WTC11 (cell line): ENCODE measurements around the gene POMT1. TPM values are rescaled to one million over a fixed set of nuclear protein-coding genes. Genes with fewer than 3 reads are reported as not detected.

Experiments
- ATAC-seq: fragments of 200-7000 bp; cut with Tn5 transposase; 2 replicates; pipeline ENCODE4 v1.10.0; 2021; ENCODE audit warnings: mild to moderate bottlenecking, moderate library complexity
- CTCF ChIA-PET: fragments of 300-600 bp; sonication (Branson Sonifier 250); formaldehyde crosslinking; loops from one replicate; lab custom pipeline; 2021; ENCODE audit warnings: antibody characterized with exemption; lab: Charles Lee
- POLR2A ChIA-PET: fragments of 350-600 bp; sonication (Branson Sonifier 250); formaldehyde crosslinking; loops from one replicate; lab custom pipeline; 2021; ENCODE audit warnings: antibody characterized with exemption; lab: Charles Lee
- DNase-seq: peaks from one replicate; pipeline ENCODE4 v3.0.0; 2021; ENCODE audit warnings: low spot score
- H3K27ac Mint-ChIP-seq: 2 replicates; pipeline ENCODE4 v1.8.0; 2021; ENCODE audit warnings: mixed read lengths
- H3K27me3 Mint-ChIP-seq: 2 replicates; pipeline ENCODE4 v1.8.0; 2021; ENCODE audit warnings: low read depth, mild to moderate bottlenecking, moderate library complexity, mixed read lengths
- H3K36me3 Mint-ChIP-seq: 2 replicates; pipeline ENCODE4 v1.8.0; 2021; ENCODE audit warnings: mixed read lengths
- H3K4me1 Mint-ChIP-seq: 2 replicates; pipeline ENCODE4 v1.8.0; 2022; ENCODE audit warnings: mixed read lengths
- H3K4me3 Mint-ChIP-seq: 2 replicates; pipeline ENCODE4 v1.8.0; 2021; ENCODE audit warnings: mild to moderate bottlenecking, moderate library complexity, mixed read lengths
- H3K9me3 Mint-ChIP-seq: 2 replicates; pipeline ENCODE4 v1.8.0; 2021; ENCODE audit warnings: mixed read lengths
- ATF6 ChIP-seq: sonication (generic); formaldehyde crosslinking; IDR thresholded peaks from 2 replicates; pipeline ENCODE4 v1.8.1; 2023; ENCODE audit warnings: mild to moderate bottlenecking, missing genetic modification reagents
- ETV6 ChIP-seq: sonication (generic); formaldehyde crosslinking; IDR thresholded peaks from 2 replicates; pipeline ENCODE4 v1.8.1; 2022; ENCODE audit warnings: mild to moderate bottlenecking, missing genetic modification reagents
- GABPB1 ChIP-seq: sonication (generic); formaldehyde crosslinking; IDR thresholded peaks from 2 replicates; pipeline ENCODE4 v1.8.1; 2023; ENCODE audit warnings: mild to moderate bottlenecking, missing genetic modification reagents
- GTF2I ChIP-seq: fragments of 250-450 bp; sonication (Bioruptor Pico); conservative IDR thresholded peaks from 2 replicates; pipeline ENCODE4 v1.4.0; 2021; ENCODE audit warnings: mild to moderate bottlenecking
- HMGA2 ChIP-seq: fragments of 250-450 bp; sonication (Bioruptor Pico); IDR thresholded peaks from 2 replicates; pipeline ENCODE4 v1.4.0; 2021; ENCODE audit warnings: mild to moderate bottlenecking, moderate library complexity
- HMGXB4 ChIP-seq: sonication (generic); formaldehyde crosslinking; IDR thresholded peaks from 2 replicates; pipeline ENCODE4 v1.8.1; 2023; ENCODE audit warnings: mild to moderate bottlenecking, moderate library complexity, missing genetic modification reagents
- JUN ChIP-seq: sonication (generic); formaldehyde crosslinking; IDR thresholded peaks from 2 replicates; pipeline ENCODE4 v1.8.0; 2023; ENCODE audit warnings: mild to moderate bottlenecking, missing genetic modification reagents
- MXD4 ChIP-seq: fragments of 250-450 bp; sonication (Bioruptor Pico); IDR thresholded peaks from 2 replicates; pipeline ENCODE4 v1.8.0; 2021; ENCODE audit warnings: mild to moderate bottlenecking, moderate library complexity, borderline replicate concordance
- MYBL2 ChIP-seq: sonication (generic); formaldehyde crosslinking; IDR thresholded peaks from 2 replicates; pipeline ENCODE4 v1.8.1; 2023; ENCODE audit warnings: mild to moderate bottlenecking, moderate library complexity, missing genetic modification reagents
- NFYB ChIP-seq: sonication (generic); formaldehyde crosslinking; conservative IDR thresholded peaks from 2 replicates; pipeline ENCODE4 v1.8.0; 2022; ENCODE audit warnings: low read depth, missing genetic modification reagents
- SP1 ChIP-seq: sonication (generic); formaldehyde crosslinking; conservative IDR thresholded peaks from 2 replicates; pipeline ENCODE4 v1.8.1; 2022; ENCODE audit warnings: missing genetic modification reagents
- USF2 ChIP-seq: sonication (generic); formaldehyde crosslinking; IDR thresholded peaks from 2 replicates; pipeline ENCODE4 v1.8.1; 2023; ENCODE audit warnings: mild to moderate bottlenecking, missing genetic modification reagents, moderate library complexity
- ZNF121 ChIP-seq: sonication (generic); formaldehyde crosslinking; IDR thresholded peaks from 2 replicates; pipeline ENCODE4 v1.8.0; 2023; ENCODE audit warnings: missing genetic modification reagents
- ZNF263 ChIP-seq: sonication (generic); formaldehyde crosslinking; IDR thresholded peaks from 2 replicates; pipeline ENCODE4 v1.8.1; 2022; ENCODE audit warnings: low read depth, mild to moderate bottlenecking, moderate library complexity, missing genetic modification reagents
- ZNF317 ChIP-seq: sonication (generic); formaldehyde crosslinking; IDR thresholded peaks from 2 replicates; pipeline ENCODE4 v1.8.1; 2023; ENCODE audit warnings: low read depth, mild to moderate bottlenecking, moderate library complexity, missing genetic modification reagents, borderline replicate concordance
- ZNF423 ChIP-seq: fragments of 250-450 bp; sonication (Bioruptor Pico); IDR thresholded peaks from 2 replicates; pipeline ENCODE4 v2.1.2; 2022; ENCODE audit warnings: mild to moderate bottlenecking, moderate library complexity
- ZSCAN18 ChIP-seq: fragments of 250-450 bp; sonication (Bioruptor Pico); IDR thresholded peaks from 2 replicates; pipeline ENCODE4 v2.1.2; 2022; ENCODE audit warnings: mild to moderate bottlenecking, moderate library complexity
- total RNA-seq: library from RNA; stranded (reverse); gene quantifications from 3 replicates; pipeline ENCODE4 v1.2.3, GENCODE V29; 2021
- TF ChIP-seq, protein P1 (sequence below): sonication (generic); formaldehyde crosslinking; IDR thresholded peaks from 2 replicates; pipeline ENCODE4 v1.8.0; 2023; ENCODE audit warnings: missing genetic modification reagents
- TF ChIP-seq, protein P2 (sequence below): sonication (generic); formaldehyde crosslinking; IDR thresholded peaks from 2 replicates; pipeline ENCODE4 v1.8.1; 2022; ENCODE audit warnings: low read depth, missing genetic modification reagents, borderline replicate concordance
- TF ChIP-seq, protein P3 (sequence below): sonication (generic); formaldehyde crosslinking; IDR thresholded peaks from 2 replicates; pipeline ENCODE4 v1.8.1; 2022; ENCODE audit warnings: mild to moderate bottlenecking, moderate library complexity, missing genetic modification reagents

POMT1 gene
- total RNA-seq, 1 experiment from 2014 or later, result 36.2 TPM

GRCh38 chr9:131524665-131525315, 22.1 kb downstream of the POMT1 start:
- CTCF ChIA-PET, result no interaction called here
- POLR2A ChIA-PET, result interaction anchor here (0.6 kb wide), 1 partner anchor 13 kb away, joined by 3 read pairs; no protein-coding TSS in a partner anchor

GRCh38 chr9:131525643-131526565, 23.2 kb downstream of the POMT1 start:
- TF ChIP-seq, protein P1, sequence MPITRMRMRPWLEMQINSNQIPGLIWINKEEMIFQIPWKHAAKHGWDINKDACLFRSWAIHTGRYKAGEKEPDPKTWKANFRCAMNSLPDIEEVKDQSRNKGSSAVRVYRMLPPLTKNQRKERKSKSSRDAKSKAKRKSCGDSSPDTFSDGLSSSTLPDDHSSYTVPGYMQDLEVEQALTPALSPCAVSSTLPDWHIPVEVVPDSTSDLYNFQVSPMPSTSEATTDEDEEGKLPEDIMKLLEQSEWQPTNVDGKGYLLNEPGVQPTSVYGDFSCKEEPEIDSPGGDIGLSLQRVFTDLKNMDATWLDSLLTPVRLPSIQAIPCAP (CRISPR knock-in tag), result no peak
- no peak for TF ChIP-seq ATF6 (CRISPR knock-in tag)
- Mint-ChIP-seq H3K4me3 (no peak overlapping the region), H3K9me3 (no peaks in the 10 kb centered on the region), H3K4me1 (peaks cover 6% of the 10 kb centered on the region; the same call in 1 of the 2 replicates), H3K27me3 (no peaks in the 10 kb centered on the region), H3K27ac (no peak overlapping the region), H3K36me3 (peaks cover 51% of the 10 kb centered on the region)
- ChIA-PET POLR2A (interaction anchor here (0.5 kb wide), 1 partner anchor 19 kb away, joined by 7 read pairs; the partner anchor contains the start of gene PRRT1B), CTCF (no interaction called here)
- ATAC-seq (no peak), DNase-seq (no peak)

More at GRCh38 chr9:131524665-131525315, 22.1 kb downstream of the POMT1 start:
- Mint-ChIP-seq H3K36me3 (peaks cover 57% of the 10 kb centered on the region), H3K4me3 (no peak overlapping the region), H3K27me3 (no peaks in the 10 kb centered on the region), H3K4me1 (peaks cover under 1% of the 10 kb centered on the region; the same call in 1 of the 2 replicates), H3K27ac (no peak overlapping the region), H3K9me3 (no peaks in the 10 kb centered on the region)
- DNase-seq (no peak), ATAC-seq (no peak)
- TF ChIP-seq GABPB1 (no peak), SP1 (no peak), ZNF423 (no peak), NFYB (CRISPR knock-in tag) (no peak), MYBL2 (CRISPR knock-in tag) (no peak), ETV6 (CRISPR knock-in tag) (no peak), MXD4 (CRISPR knock-in tag) (no peak)

- ChIA-PET POLR2A (no interaction called here), CTCF (no interaction called here)
- peaks cover 42% of the 10 kb centered on the region for H3K36me3 Mint-ChIP-seq
- H3K4me1 Mint-ChIP-seq, result peaks cover 6% of the 10 kb centered on the region; the same call in 1 of the 2 replicates
- DNase-seq, result no peak
- no peak overlapping the region for H3K4me3 Mint-ChIP-seq
- no peak overlapping the region for H3K27ac Mint-ChIP-seq
- H3K27me3 Mint-ChIP-seq, result peaks cover 3% of the 10 kb centered on the region
- ATAC-seq, result no peak
- H3K9me3 Mint-ChIP-seq, result no peaks in the 10 kb centered on the region
- TF ChIP-seq USF2, result no peak
- TF ChIP-seq ZNF121 (CRISPR knock-in tag), result no peak
- no peak for TF ChIP-seq HMGXB4 (CRISPR knock-in tag)
- no peak for TF ChIP-seq GTF2I
- no peak for TF ChIP-seq ETV6 (CRISPR knock-in tag)
- TF ChIP-seq ZSCAN18 (CRISPR knock-in tag), result no peak
- TF ChIP-seq JUN, result no peak
- no peak for TF ChIP-seq ZNF317 (CRISPR knock-in tag)
- TF ChIP-seq, protein P2, sequence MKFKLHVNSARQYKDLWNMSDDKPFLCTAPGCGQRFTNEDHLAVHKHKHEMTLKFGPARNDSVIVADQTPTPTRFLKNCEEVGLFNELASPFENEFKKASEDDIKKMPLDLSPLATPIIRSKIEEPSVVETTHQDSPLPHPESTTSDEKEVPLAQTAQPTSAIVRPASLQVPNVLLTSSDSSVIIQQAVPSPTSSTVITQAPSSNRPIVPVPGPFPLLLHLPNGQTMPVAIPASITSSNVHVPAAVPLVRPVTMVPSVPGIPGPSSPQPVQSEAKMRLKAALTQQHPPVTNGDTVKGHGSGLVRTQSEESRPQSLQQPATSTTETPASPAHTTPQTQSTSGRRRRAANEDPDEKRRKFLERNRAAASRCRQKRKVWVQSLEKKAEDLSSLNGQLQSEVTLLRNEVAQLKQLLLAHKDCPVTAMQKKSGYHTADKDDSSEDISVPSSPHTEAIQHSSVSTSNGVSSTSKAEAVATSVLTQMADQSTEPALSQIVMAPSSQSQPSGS (CRISPR knock-in tag), result no peak
- TF ChIP-seq, protein P3, sequence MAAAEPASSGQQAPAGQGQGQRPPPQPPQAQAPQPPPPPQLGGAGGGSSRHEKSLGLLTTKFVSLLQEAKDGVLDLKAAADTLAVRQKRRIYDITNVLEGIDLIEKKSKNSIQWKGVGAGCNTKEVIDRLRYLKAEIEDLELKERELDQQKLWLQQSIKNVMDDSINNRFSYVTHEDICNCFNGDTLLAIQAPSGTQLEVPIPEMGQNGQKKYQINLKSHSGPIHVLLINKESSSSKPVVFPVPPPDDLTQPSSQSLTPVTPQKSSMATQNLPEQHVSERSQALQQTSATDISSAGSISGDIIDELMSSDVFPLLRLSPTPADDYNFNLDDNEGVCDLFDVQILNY (CRISPR knock-in tag), result no peak
- TF ChIP-seq ZNF263, result no peak
- TF ChIP-seq HMGA2 (CRISPR knock-in tag), result no peak
Measured at GRCh38 chr9:131528186-131528585, 25.5 kb downstream of the POMT1 start.
